Measurements from ENCODE around the gene RPH3AL.

Gene RPH3AL

DNA sequence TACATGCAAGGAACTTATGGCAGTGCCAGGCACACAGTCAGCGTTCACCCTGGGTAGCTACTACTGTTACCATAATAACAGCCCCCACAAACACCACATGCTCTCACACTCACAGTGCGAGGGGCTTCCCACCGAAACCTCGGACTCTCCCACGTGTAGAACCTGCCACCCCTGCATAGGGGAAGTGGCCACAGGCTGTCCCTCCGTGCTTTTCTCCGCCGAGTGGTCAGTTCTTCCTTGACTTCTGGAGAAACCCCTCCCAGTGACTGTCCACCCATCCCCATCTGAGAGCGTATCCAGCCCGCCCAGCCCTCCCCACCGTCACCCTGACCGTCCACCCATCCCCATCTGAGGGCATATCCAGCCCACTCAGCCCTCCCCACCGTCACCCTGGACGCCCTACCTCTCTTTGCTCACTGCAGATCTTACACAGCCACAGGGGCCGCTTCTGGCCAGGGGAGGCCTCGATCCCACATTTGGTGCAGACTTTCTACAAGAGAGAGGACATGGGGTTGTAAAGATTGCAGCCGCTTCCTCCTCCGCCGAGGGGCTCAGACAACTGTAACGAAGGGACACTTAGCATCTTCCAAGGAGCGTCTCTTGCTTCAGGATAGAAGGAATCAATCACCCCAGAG lies 71.1 kb downstream of the RPH3AL start:
- TF ChIP-seq MYC (IDR thresholded peaks at IDR 0.05; ENCODE audit: low read depth, low read length) (no peak), POLR2A (IDR thresholded peaks at IDR 0.05; ENCODE audit: extremely low read depth, insufficient read length) (no peak), CTCF (IDR thresholded peaks at IDR 0.05; ENCODE audit: low read depth, low read length) (no peak)
- TF ChIP-seq, protein P1, sequence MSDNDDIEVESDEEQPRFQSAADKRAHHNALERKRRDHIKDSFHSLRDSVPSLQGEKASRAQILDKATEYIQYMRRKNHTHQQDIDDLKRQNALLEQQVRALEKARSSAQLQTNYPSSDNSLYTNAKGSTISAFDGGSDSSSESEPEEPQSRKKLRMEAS (IDR thresholded peaks at IDR 0.05; ENCODE audit: low read depth, low read length), result no peak

DNA sequence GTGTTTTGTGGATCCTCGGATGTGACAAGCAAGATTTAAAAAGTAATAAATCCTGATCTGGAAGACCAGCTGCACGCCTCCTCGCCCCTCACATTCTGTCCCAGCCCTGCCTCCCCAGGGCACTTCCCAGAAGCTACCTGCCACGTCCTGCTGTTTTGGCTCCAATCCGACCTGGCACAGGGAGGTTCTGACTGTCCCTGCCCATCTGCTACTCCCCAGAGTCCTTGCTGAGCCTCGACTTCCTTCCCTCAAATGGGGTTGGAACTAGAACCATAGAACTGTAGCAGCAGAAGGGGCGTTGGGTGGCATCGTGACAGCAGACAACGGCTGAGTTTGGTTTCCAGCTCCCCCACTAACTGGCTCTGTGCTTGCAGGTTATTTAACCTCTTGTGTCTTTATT lies 71.7 kb downstream of the RPH3AL start:
- H3K4me3 ChIP-seq (ENCODE audit: low read depth, low read length), result no peak overlapping the region
- TF ChIP-seq MYC (IDR thresholded peaks at IDR 0.05; ENCODE audit: low read depth, low read length) (no peak), CTCF (IDR thresholded peaks at IDR 0.05; ENCODE audit: low read depth, low read length) (no peak), POLR2A (IDR thresholded peaks at IDR 0.05; ENCODE audit: extremely low read depth, insufficient read length) (no peak)
- TF ChIP-seq, protein P1 (IDR thresholded peaks at IDR 0.05; ENCODE audit: low read depth, low read length), result no peak
- no peak for DNase-seq (ENCODE audit: low read depth)

More for the DNA sequence above, 71.1 kb downstream of the RPH3AL start:
- DNase-seq (ENCODE audit: low read depth), result no peak
- H3K4me3 ChIP-seq (ENCODE audit: low read depth, low read length), result no peak overlapping the region

GRCh38 chr17:280216-280615 lies 72.4 kb downstream of the RPH3AL start:
- TF ChIP-seq, protein P1 (IDR thresholded peaks at IDR 0.05; ENCODE audit: low read depth, low read length), result no peak
- no peak for TF ChIP-seq CTCF (IDR thresholded peaks at IDR 0.05; ENCODE audit: low read depth, low read length)
- no peak for TF ChIP-seq POLR2A (IDR thresholded peaks at IDR 0.05; ENCODE audit: extremely low read depth, insufficient read length)
- no peak for TF ChIP-seq MYC (IDR thresholded peaks at IDR 0.05; ENCODE audit: low read depth, low read length)
- no peak overlapping the region for H3K4me3 ChIP-seq (ENCODE audit: low read depth, low read length)
- no peak for DNase-seq (ENCODE audit: low read depth)

DNA sequence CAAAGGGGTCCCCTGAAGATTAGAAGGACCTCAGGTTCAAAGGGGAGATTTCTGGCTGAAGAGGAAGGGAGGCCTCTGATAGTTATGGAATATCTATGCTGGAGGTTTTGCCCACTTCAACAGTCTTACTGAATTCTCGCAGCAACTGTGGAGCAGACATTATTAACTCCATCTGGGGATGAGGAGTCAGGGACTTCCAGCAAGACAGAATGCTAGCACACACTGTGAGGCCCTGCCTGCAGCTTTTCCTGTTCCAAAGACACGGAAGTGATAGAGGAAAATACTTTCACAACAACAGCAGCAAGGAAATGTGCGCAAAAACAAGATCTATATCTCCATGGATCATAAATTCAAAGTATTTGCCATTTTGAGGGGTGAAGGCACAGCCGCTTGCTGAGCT lies 72.8 kb downstream of the RPH3AL start:
- no peak overlapping the region for H3K4me3 ChIP-seq (ENCODE audit: low read depth, low read length)
- no peak for DNase-seq (ENCODE audit: low read depth)
- TF ChIP-seq, protein P1 (IDR thresholded peaks at IDR 0.05; ENCODE audit: low read depth, low read length), result no peak
- no peak for TF ChIP-seq MYC (IDR thresholded peaks at IDR 0.05; ENCODE audit: low read depth, low read length)
- no peak for TF ChIP-seq POLR2A (IDR thresholded peaks at IDR 0.05; ENCODE audit: extremely low read depth, insufficient read length)
- TF ChIP-seq CTCF (IDR thresholded peaks at IDR 0.05; ENCODE audit: low read depth, low read length), result no peak

DNA sequence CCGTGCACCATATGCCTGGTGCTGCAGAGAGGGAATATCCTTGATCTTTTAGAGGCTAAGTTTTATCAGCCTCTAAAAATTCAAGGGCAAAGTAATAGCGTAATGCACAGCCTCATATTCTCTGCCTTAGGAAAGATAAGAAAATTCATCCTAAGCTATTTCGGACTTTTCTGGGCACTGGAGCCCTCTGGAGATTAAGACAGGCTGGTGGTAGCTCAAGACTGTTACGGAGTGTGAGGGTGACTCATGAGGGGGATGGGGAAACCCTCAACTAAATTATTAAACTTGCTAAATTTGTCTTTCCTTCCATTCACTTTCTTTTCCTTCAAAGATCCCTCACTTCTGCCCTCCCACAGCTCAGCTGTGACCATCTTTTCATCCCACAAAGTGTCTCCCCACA lies 73.3 kb downstream of the RPH3AL start:
- H3K4me3 ChIP-seq (ENCODE audit: low read depth, low read length), result no peak overlapping the region
- TF ChIP-seq, protein P1 (IDR thresholded peaks at IDR 0.05; ENCODE audit: low read depth, low read length), result no peak
- TF ChIP-seq MYC (IDR thresholded peaks at IDR 0.05; ENCODE audit: low read depth, low read length) (no peak), POLR2A (IDR thresholded peaks at IDR 0.05; ENCODE audit: extremely low read depth, insufficient read length) (no peak), CTCF (IDR thresholded peaks at IDR 0.05; ENCODE audit: low read depth, low read length) (no peak)
- DNase-seq (ENCODE audit: low read depth), result peak; percentile 52

Data from NB4 (cell line).